ENCODE data around the gene YWHAG. TPM values are rescaled to one million over a fixed set of nuclear protein-coding genes. Genes with fewer than 3 reads are reported as not detected.

YWHAG gene
- total RNA-seq, 1 experiment from 2014 or later = 241 TPM

DNA sequence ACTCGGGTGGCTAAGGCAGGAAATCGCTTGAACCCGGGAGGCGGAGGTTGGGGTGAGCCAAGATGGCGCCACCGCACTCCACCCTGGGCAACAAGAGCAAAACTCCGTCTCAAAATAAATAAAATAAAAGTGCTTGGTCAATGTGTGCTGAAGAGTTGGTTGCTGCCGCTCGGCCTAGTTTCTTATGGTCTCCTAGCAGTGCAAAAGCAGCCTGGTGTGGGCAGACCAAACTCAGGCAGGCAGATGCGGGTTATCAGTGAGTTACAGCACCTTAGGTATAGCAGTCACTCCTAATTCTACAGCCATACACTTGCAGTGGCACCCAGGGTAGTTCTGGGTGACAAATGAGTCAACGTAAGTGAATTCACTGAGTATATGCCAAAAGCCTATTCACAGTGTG, 33.7 kb downstream of the YWHAG start:
- Histone ChIP-seq H3T11ph (ENCODE audit: low read length) (no peak overlapping the region), H2BK120ac (ENCODE audit: low read depth, low read length, poor library complexity, severe bottlenecking) (no peak overlapping the region), H3K4me2 (ENCODE audit: insufficient read depth, insufficient read length, low read length) (no peak overlapping the region), H3K79me2 (ENCODE audit: insufficient read depth, low read length) (peaks cover 9% of the 10 kb centered on the region; the same call in 1 of the 2 replicates), H4K8ac (replicated peaks; ENCODE audit: insufficient read length, low read depth, low read length) (no peak overlapping the region), H3K27ac (ENCODE audit: insufficient read length, low read depth, low read length) (no peak overlapping the region), H2AK5ac (ENCODE audit: insufficient read length, low read length) (no peak overlapping the region), H3K14ac (ENCODE audit: insufficient read depth, low read length) (no peak overlapping the region), H2BK20ac (ENCODE audit: low read depth, low read length, poor library complexity, severe bottlenecking) (no peak overlapping the region), H3K9me3 (ENCODE audit: control insufficient read depth, low read depth, low read length) (no peaks in the 10 kb centered on the region), H4K91ac (ENCODE audit: insufficient read length, low read depth, low read length) (no peak overlapping the region), H3K56ac (ENCODE audit: insufficient read length, low read depth, low read length) (no peak overlapping the region), H2BK5ac (ENCODE audit: insufficient read length, low read length) (no peak overlapping the region), H3K23me2 (ENCODE audit: insufficient read length, low read depth, low read length, poor library complexity, severe bottlenecking) (no peaks in the 10 kb centered on the region), H3K9ac (ENCODE audit: extremely low read depth, insufficient read length, low read length) (no peak overlapping the region), H4K5ac (ENCODE audit: insufficient read length, low read depth, low read length) (no peak overlapping the region), H2BK15ac (ENCODE audit: low read depth, low read length) (no peak overlapping the region), H3K4ac (ENCODE audit: low read depth, low read length) (no peak overlapping the region), H4K20me1 (ENCODE audit: control insufficient read depth, insufficient read depth, insufficient read length) (no peaks in the 10 kb centered on the region), H3K23ac (ENCODE audit: insufficient read length, low read depth, low read length) (no peak overlapping the region), H3K27me3 (ENCODE audit: insufficient read depth, low read length) (no peaks in the 10 kb centered on the region), H3K18ac (ENCODE audit: insufficient read length, low read depth, low read length) (no peak overlapping the region), H2AFZ (ENCODE audit: low read length) (no peak overlapping the region), H3K79me1 (ENCODE audit: insufficient read depth, low read depth, low read length, poor library complexity, severe bottlenecking) (peaks cover 3% of the 10 kb centered on the region), H3K4me1 (ENCODE audit: insufficient read depth, low read length) (no peaks in the 10 kb centered on the region), H2BK12ac (ENCODE audit: insufficient read length, low read depth, low read length) (no peak overlapping the region)
- peaks cover 40 to 82% (median 52%) of the 10 kb centered on the region in 3 experiments; a peak in 6 of 7 replicates for H3K36me3 Mint-ChIP-seq (ENCODE audit: insufficient read depth in 1 of 3, low read depth in 3 of 3)
- no peaks in the 10 kb centered on the region for H3K9me3 Mint-ChIP-seq
- no peaks in the 10 kb centered on the region; a peak in 1 of 4 replicates for H3K4me1 Mint-ChIP-seq
- no peak overlapping the region for H3K4me3 Mint-ChIP-seq
- TF ChIP-seq, protein P1, sequence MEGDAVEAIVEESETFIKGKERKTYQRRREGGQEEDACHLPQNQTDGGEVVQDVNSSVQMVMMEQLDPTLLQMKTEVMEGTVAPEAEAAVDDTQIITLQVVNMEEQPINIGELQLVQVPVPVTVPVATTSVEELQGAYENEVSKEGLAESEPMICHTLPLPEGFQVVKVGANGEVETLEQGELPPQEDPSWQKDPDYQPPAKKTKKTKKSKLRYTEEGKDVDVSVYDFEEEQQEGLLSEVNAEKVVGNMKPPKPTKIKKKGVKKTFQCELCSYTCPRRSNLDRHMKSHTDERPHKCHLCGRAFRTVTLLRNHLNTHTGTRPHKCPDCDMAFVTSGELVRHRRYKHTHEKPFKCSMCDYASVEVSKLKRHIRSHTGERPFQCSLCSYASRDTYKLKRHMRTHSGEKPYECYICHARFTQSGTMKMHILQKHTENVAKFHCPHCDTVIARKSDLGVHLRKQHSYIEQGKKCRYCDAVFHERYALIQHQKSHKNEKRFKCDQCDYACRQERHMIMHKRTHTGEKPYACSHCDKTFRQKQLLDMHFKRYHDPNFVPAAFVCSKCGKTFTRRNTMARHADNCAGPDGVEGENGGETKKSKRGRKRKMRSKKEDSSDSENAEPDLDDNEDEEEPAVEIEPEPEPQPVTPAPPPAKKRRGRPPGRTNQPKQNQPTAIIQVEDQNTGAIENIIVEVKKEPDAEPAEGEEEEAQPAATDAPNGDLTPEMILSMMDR (conservative IDR thresholded peaks at IDR 0.05) = no peak
- H3K27me3 Mint-ChIP-seq (ENCODE audit: low read depth) = no peaks in the 10 kb centered on the region
- H3K27ac Mint-ChIP-seq = no peak overlapping the region; a peak in 1 of 7 replicates
- no CpG with 5 or more reads among the region's 11 CpGs for WGBS (ENCODE audit: extremely low coverage, insufficient read length, low lambda C conversion rate)
- DNase-seq = no peak
